HG03097 (cell line): ENCODE measurements around the gene RTN4.

Source experiments
- ATAC-seq: cut with Tn5 transposase; IDR thresholded peaks from one replicate; pipeline ENCODE4 v1.9.1; 2021; ENCODE audit not compliant: unreplicated experiment, low FRiP score

The RTN4 gene

DNA sequence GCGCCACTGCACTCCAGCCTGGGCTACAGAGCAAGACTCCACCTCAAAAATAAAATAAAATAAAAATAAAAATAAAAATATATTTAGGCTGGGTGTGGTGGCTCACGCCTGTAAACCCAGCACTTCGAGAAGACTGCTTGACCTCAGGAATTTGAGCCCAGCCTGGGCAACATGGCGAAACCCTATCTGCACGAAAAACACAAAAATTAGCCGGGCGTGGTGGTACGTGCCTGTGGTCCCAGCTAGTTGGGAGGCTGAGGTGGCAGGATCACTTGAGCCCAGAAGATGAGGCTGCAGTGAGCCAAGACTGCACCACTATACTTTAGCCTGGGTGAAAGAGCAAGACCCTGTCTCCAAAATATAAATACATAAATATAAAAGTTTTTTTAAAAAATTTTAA lies 6.4 kb downstream of the RTN4 start:
- ATAC-seq = no peak

- no peak for ATAC-seq
Measured at GRCh38 chr2:55038428-55038827, 11.8 kb downstream of the RTN4 start.

GRCh38 chr2:55035716-55036115 lies 14.5 kb downstream of the RTN4 start:
- no peak for ATAC-seq

- ATAC-seq = no peak
Measured at GRCh38 chr2:55033921-55034320, 16.3 kb downstream of the RTN4 start.

DNA sequence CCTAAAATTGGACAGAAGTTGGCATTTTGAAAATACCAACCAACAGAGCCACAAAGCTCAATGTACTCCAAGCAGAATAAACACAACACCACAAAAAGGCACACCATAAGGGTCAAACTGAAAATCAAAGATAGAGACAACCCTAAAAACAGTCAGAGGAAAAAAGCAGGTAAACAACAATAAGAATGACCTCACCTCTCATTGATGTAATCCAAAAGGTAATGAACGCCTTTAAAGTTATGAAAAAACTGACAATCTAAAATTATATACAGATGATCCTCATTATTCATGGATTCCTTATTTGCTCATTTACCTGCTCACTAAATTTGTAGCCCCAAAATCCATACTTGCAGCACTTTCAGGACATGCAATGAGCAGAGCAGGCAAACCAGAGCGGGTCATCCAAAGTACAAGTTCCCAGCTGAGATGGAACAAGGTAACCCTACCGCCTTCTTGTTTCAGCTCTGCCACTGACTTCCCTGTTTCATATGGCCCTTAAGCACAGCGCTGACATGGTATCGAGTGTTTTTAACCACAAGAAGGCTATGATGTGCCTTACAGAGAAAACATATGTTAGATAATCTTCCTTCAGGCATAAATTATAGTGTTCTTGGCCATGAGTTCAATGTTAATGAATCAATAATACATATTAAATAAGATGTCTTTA lies 17.0 kb downstream of the RTN4 start:
- peak; percentile 80 for ATAC-seq

DNA sequence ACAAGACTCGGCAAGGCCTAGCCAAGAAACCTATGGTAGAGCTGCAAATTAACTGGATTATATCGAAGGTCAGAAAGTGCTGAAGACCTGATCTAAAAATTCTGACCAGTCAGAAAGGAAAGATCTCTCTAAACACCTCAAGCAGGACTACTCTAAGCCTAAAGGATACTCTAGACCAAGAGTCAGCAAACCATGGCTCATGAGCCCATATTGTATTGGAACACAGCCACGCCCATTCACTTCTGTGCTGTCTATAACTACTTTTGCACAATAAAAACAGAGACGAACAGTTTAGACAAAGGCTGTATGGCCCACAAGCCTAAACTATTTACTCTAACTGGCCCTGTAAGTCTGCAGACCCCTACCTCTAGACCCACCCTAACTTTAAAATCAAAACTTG lies 18.7 kb downstream of the RTN4 start:
- no peak for ATAC-seq

DNA sequence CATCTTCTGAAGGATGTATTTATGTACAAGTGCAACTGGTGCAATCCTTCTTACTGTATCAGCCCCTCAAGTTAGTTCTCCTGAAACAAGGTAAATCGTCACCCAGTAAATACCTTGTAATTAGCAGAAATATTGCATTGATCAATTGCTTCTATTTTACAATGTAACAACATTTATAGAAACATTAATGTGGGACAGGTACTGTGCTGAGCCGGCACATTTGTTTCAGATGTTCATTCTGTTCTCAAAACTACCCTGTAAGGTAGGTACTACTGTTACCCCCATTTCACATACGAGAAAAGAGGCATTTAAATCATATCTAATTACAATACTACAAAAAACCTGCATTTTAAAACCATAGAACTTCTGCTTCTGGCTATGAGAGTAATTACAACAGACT lies 19.5 kb downstream of the RTN4 start:
- ATAC-seq = no peak

- no peak for ATAC-seq
Measured at GRCh38 chr2:55029098-55029497, 21.2 kb downstream of the RTN4 start.

GRCh38 chr2:55027226-55027625 lies 23.0 kb downstream of the RTN4 start:
- no peak for ATAC-seq

GRCh38 chr2:55026202-55026601 lies 24.0 kb downstream of the RTN4 start:
- ATAC-seq = no peak

GRCh38 chr2:55025627-55026026 lies 24.6 kb downstream of the RTN4 start:
- no peak for ATAC-seq

DNA sequence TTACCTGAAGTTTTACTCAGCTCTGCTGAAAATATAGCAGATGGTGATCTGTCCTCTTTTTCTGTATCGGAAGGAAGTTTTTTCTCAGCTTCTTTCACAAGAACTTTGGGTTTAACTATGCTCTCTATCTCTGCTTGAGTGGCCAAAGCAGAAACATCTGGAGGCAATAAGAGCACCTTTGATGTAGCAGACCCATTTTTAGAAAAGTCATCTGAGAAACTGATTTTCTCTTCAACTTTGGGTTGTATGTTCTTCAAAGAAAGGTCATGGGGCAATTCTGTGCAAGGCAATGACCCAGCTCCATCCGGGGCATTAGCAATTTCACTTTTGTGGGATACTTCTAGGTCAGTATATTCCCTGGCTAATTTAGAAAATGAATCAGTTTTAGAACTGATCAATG lies 25.2 kb downstream of the RTN4 start:
- ATAC-seq = no peak

DNA sequence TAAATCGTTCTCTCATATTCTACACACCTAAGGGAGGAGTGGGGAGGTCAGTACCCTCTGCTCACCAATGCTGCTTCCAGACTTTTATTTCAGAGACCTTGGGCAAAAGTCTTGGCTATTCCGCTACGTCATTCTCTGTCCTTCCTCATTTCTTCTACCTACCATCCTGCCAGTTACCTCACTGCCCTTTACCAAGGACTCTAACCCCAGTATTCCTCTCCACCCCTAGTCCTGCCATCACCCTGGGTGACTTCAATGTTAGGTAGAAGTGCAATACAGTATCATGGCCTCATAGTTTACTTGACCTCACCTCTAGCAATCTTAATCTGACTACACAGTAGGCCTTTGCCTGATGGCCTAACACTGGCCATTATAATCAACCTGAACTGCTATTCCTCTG lies 27.8 kb downstream of the RTN4 start:
- ATAC-seq = no peak

GRCh38 chr2:55019526-55020258 lies 30.6 kb downstream of the RTN4 start:
- no peak for ATAC-seq

- ATAC-seq = no peak
Measured at GRCh38 chr2:55018619-55019018, 31.6 kb downstream of the RTN4 start.

DNA sequence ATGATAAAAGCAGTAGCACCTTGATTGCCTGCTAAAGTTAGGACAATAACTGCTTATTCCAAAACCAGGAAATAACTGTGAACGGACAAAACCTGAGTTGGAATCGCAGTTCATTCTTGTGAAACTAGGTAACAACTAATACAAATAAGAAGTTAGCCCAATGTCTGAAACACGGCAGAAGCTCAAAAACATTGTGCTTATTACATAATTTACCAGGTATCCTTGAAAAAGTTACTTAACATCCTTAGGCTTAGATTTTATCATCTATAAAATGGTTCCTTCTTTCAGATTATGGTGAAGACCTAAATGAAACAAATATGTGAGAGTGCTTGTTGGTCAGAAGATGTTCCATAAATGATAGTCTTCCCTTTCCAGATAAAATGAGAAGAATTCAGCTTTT lies 32.4 kb downstream of the RTN4 start:
- ATAC-seq = no peak

GRCh38 chr2:55017428-55017827 lies 32.8 kb downstream of the RTN4 start:
- ATAC-seq = no peak

- no peak for ATAC-seq
Measured at GRCh38 chr2:55014962-55015939, 35.0 kb downstream of the RTN4 start.

GRCh38 chr2:55013936-55014335 lies 36.3 kb downstream of the RTN4 start:
- ATAC-seq = no peak

DNA sequence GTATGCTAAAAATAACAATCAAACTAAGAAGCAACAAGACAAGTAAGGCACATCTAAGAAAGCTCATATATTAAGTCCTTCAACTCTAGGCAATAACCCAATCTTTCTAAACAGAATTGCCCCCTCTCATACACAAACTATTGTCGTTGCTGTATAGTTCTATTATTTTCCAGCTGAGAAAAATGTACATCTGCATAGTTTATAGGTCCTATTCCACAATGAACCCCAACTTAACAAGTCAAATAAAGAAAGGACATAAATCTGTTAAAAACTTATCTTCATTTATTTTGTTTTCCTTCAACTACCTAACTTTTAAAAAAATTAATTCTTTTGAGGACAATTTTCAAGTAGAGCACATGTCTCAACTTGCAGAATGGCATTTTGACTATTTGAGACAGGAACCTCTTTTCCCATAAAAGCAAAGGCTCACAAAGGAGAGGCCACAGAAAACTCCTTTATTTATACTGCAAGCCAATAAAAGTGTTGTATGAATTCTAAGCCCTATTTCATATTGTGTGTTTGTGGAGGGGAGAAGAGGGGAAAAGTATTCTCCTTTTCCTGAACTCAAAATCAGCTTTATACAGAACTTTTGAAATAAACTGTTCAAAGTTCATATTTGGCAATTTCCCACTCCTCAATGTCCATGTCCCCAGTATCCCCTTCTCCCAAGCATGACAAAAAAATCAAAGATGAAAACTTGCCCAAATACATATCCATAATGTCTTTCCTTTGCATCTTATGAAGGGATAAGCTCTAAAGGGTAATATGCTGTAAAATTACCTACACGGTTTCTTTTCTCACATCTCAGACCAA lies 37.4 kb downstream of the RTN4 start:
- ATAC-seq = no peak
